Measurements from ENCODE around the gene LDAF1.

GRCh38 chr16:21172650-21173049 is 14.2 kb downstream of the LDAF1 start:
- TF ChIP-seq POLR2A (IDR thresholded peaks at IDR 0.05; ENCODE audit: extremely low read depth, insufficient read length) (no peak), CTCF (IDR thresholded peaks at IDR 0.05; ENCODE audit: low read depth, low read length) (no peak), MYC (IDR thresholded peaks at IDR 0.05; ENCODE audit: low read depth, low read length) (no peak)
